ENCODE data around the gene GRIK2.

Gene GRIK2

DNA sequence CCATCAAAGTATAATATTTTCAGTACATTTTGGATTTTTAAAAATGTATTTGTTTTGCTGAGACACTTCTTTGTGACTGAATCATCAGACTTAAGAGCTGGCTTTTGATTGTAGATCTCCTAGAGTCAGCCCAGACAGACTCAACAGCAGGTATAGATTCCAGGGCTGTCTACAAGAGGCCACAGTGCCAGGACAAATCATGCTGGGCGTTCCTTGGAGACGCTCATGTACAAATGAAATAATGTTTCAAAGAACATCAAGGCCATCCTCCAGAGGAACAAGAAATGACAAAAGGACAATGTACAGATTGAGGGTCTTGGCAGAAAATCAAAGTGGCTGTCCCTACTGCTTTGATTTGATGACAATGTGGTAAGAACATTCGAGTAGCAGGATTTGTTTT, 369.3 kb downstream of the GRIK2 start:
- DNase-seq (ENCODE audit: low read depth, low spot score), result no peak
- H3K4me1 ChIP-seq (ENCODE audit: control insufficient read depth, insufficient read depth, low read length), result peaks cover 3% of the 10 kb centered on the region; the same call in 1 of the 2 replicates
- no CpG with 5 or more reads among the region's 3 CpGs for WGBS (ENCODE audit: insufficient coverage, insufficient read length)

DNA sequence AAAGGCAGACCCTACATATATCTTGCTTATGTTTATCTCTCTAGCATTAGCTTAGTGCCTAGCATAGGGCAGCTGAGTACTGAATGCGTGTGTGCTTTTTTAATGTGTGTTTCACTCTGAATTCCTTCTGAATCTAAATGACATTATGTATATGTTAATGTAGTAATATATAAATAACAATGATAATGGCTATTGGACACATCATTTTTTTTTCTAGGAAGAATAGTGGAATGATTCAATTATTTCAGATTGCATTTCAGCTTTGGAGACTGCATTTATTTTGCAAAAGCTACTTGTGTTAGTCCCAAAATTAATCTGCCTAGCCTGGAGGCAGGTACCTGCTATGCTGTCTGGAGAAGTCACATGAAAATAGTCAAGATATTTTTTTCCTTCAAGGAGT, 371.8 kb downstream of the GRIK2 start:
- Histone ChIP-seq H3K9me3 (ENCODE audit: control insufficient read depth, insufficient read depth, low read length) (no peaks in the 10 kb centered on the region), H3K4me3 (ENCODE audit: low read length) (no peak overlapping the region), H3K27ac (ENCODE audit: low read length) (no peak overlapping the region), H3K4me1 (ENCODE audit: control insufficient read depth, insufficient read depth, low read length) (peaks cover 3% of the 10 kb centered on the region; the same call in 1 of the 2 replicates), H3K27me3 (ENCODE audit: control insufficient read depth, insufficient read depth, low read length) (no peaks in the 10 kb centered on the region), H3K36me3 (ENCODE audit: control insufficient read depth, insufficient read depth, low read length) (no peaks in the 10 kb centered on the region)
- no CpG with 5 or more reads among the region's 1 CpG for WGBS (ENCODE audit: insufficient coverage, insufficient read length)
- DNase-seq (ENCODE audit: low read depth, low spot score), result no peak

More for the DNA sequence above, 369.3 kb downstream of the GRIK2 start:
- no peaks in the 10 kb centered on the region for H3K27me3 ChIP-seq (ENCODE audit: control insufficient read depth, insufficient read depth, low read length)
- H3K27ac ChIP-seq (ENCODE audit: low read length), result no peak overlapping the region
- no peaks in the 10 kb centered on the region for H3K9me3 ChIP-seq (ENCODE audit: control insufficient read depth, insufficient read depth, low read length)
- H3K36me3 ChIP-seq (ENCODE audit: control insufficient read depth, insufficient read depth, low read length), result no peaks in the 10 kb centered on the region
- no peak overlapping the region for H3K4me3 ChIP-seq (ENCODE audit: low read length)

DNA sequence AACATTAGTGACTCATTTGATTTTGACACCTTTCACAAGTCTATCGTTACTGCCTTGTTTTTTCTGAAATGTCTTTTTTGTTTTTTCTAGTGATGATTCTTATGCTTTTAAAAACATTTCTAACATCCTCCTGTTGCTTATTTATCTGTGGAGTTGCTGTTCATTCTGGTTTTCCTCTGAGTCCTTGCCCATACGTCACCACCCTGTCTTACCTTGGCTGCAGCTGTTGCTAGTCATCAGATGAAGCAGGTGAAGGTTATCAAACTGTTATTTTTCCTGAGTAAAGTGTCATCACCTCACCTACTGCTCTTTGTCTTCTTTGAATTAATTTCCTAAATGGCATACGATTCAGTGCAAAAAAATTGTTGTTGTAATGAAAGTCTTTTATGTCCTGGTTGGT, 376.6 kb downstream of the GRIK2 start:
- Histone ChIP-seq H3K36me3 (ENCODE audit: control insufficient read depth, insufficient read depth, low read length) (no peaks in the 10 kb centered on the region), H3K4me1 (ENCODE audit: control insufficient read depth, insufficient read depth, low read length) (peaks cover 2% of the 10 kb centered on the region; the same call in 1 of the 2 replicates), H3K27ac (ENCODE audit: low read length) (no peak overlapping the region), H3K9me3 (ENCODE audit: control insufficient read depth, insufficient read depth, low read length) (no peaks in the 10 kb centered on the region), H3K4me3 (ENCODE audit: low read length) (no peak overlapping the region), H3K27me3 (ENCODE audit: control insufficient read depth, insufficient read depth, low read length) (no peaks in the 10 kb centered on the region)
- no peak for DNase-seq (ENCODE audit: low read depth, low spot score)
- no CpG with 5 or more reads among the region's 3 CpGs for WGBS (ENCODE audit: insufficient coverage, insufficient read length)

DNA sequence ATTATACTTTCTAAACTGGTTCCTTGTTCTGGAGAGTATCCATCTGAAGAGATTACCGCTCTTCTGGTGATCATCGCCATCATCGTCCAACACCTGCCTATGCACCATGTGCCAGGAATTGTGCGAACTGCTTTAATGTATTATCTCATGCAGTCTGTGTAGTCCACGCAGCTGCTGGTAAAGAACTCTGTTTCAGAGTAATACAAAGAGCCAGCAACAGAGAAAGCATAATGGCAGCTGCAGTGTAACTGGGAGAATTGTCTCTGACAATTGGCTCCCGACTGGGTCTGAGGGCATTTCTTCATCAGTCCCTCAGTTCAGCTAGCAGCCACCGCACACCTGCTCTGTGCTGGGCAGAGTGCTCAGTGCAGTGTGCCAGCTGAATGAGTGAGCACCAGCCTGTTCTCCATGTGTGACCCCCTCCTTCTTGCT, 383.4 kb downstream of the GRIK2 start:
- H3K36me3 ChIP-seq (ENCODE audit: control insufficient read depth, insufficient read depth, low read length), result no peaks in the 10 kb centered on the region
- no CpG with 5 or more reads among the region's 7 CpGs for WGBS (ENCODE audit: insufficient coverage, insufficient read length)
- no peak for DNase-seq (ENCODE audit: low read depth, low spot score)
- H3K4me1 ChIP-seq (ENCODE audit: control insufficient read depth, insufficient read depth, low read length), result peaks cover 2% of the 10 kb centered on the region; the same call in 1 of the 2 replicates
- no peaks in the 10 kb centered on the region for H3K9me3 ChIP-seq (ENCODE audit: control insufficient read depth, insufficient read depth, low read length)
- H3K4me3 ChIP-seq (ENCODE audit: low read length), result no peak overlapping the region
- no peaks in the 10 kb centered on the region for H3K27me3 ChIP-seq (ENCODE audit: control insufficient read depth, insufficient read depth, low read length)
- H3K27ac ChIP-seq (ENCODE audit: low read length), result no peak overlapping the region

DNA sequence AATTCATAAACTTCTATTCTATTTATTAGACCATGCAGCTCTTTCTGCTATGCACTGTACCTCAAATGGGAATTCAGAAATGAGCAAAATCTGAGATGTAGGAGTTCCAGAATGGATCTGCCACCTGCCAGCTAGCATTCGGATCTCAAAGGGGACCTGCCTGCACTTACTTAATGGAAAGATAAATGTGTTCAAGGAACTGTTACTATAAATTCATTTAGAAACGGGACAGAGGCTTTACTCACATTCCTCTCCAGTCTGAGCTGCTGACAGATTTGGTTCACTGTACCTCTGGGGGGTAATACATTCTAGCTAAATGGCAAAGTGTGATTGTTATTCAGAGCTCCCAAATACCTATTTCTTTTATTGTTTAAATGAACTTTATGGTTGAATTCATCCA, 384.1 kb downstream of the GRIK2 start:
- WGBS (ENCODE audit: insufficient coverage, insufficient read length), result no CpG with 5 or more reads among the region's 2 CpGs
- no peaks in the 10 kb centered on the region for H3K27me3 ChIP-seq (ENCODE audit: control insufficient read depth, insufficient read depth, low read length)
- peaks cover 2% of the 10 kb centered on the region; the same call in 1 of the 2 replicates for H3K4me1 ChIP-seq (ENCODE audit: control insufficient read depth, insufficient read depth, low read length)
- no peaks in the 10 kb centered on the region for H3K36me3 ChIP-seq (ENCODE audit: control insufficient read depth, insufficient read depth, low read length)
- DNase-seq (ENCODE audit: low read depth, low spot score), result no peak
- H3K4me3 ChIP-seq (ENCODE audit: low read length), result no peak overlapping the region
- no peaks in the 10 kb centered on the region for H3K9me3 ChIP-seq (ENCODE audit: control insufficient read depth, insufficient read depth, low read length)
- H3K27ac ChIP-seq (ENCODE audit: low read length), result no peak overlapping the region

DNA sequence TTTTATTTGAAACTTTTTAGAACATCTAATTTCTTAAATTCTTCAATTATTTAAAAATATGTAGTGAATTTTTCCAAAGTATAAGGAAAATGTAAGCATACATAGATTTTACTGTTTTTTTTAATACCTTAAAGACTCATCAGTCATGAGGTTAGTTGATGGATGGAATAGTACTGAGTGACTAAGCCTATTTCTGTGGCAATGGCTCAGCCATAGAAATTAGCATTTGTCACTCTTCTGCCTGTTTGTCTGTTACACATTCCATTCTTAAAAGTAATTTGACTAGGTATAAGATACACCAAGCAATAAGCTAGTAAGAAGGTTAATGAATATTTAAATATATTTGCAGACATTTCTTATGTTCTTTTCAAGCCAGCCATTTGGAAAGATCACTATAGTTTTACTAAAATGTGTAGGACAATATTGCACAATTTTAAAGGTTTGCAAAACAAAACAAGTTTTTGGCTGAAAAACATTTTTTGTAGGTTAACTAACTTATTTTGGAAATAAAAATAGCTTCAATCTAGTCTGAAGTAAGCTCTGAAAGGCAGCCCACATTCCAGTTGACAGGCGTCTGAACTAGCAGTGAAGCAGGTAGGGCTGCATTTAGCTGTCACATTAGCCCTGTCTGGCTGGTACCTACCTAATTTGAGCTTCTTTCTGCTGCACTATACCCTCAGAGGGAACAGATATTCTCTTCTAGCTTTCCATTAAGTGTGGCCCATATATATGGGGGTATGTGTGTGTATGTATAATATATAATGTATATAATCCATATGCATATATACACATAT, 385.7 kb downstream of the GRIK2 start:
- Histone ChIP-seq H3K27ac (ENCODE audit: low read length) (no peak overlapping the region), H3K36me3 (ENCODE audit: control insufficient read depth, insufficient read depth, low read length) (no peaks in the 10 kb centered on the region), H3K4me3 (ENCODE audit: low read length) (no peak overlapping the region), H3K4me1 (ENCODE audit: control insufficient read depth, insufficient read depth, low read length) (peaks cover 2% of the 10 kb centered on the region; the same call in 1 of the 2 replicates), H3K9me3 (ENCODE audit: control insufficient read depth, insufficient read depth, low read length) (no peaks in the 10 kb centered on the region), H3K27me3 (ENCODE audit: control insufficient read depth, insufficient read depth, low read length) (no peaks in the 10 kb centered on the region)
- DNase-seq (ENCODE audit: low read depth, low spot score), result no peak
- no CpG with 5 or more reads among the region's 1 CpG for WGBS (ENCODE audit: insufficient coverage, insufficient read length)

DNA sequence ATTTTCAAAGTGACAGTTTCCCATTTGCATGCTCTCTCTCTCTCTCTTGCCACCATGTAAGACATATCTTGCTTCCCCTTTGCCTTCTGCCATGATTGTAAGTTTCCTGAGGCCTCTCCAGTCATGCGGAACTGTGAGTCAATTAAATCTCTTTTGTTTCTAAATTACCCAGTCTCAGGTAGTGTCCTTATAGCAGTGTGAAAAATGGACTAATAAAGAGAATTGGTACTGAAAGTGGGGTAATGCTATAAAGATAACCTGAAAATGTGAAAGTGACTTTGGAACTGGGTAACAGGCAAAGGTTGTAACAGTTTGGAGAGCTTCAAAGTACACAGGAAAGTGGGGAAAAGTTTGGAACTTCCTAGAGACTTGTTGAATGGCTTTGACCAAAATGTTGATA, 389.8 kb downstream of the GRIK2 start:
- H3K36me3 ChIP-seq (ENCODE audit: control insufficient read depth, insufficient read depth, low read length), result no peaks in the 10 kb centered on the region
- no peaks in the 10 kb centered on the region for H3K9me3 ChIP-seq (ENCODE audit: control insufficient read depth, insufficient read depth, low read length)
- no peak overlapping the region for H3K4me3 ChIP-seq (ENCODE audit: low read length)
- DNase-seq (ENCODE audit: low read depth, low spot score), result no peak
- no peaks in the 10 kb centered on the region for H3K4me1 ChIP-seq (ENCODE audit: control insufficient read depth, insufficient read depth, low read length)
- no peak overlapping the region for H3K27ac ChIP-seq (ENCODE audit: low read length)
- no peaks in the 10 kb centered on the region for H3K27me3 ChIP-seq (ENCODE audit: control insufficient read depth, insufficient read depth, low read length)
- WGBS (ENCODE audit: insufficient coverage, insufficient read length), result no CpG with 5 or more reads among the region's 1 CpG

DNA sequence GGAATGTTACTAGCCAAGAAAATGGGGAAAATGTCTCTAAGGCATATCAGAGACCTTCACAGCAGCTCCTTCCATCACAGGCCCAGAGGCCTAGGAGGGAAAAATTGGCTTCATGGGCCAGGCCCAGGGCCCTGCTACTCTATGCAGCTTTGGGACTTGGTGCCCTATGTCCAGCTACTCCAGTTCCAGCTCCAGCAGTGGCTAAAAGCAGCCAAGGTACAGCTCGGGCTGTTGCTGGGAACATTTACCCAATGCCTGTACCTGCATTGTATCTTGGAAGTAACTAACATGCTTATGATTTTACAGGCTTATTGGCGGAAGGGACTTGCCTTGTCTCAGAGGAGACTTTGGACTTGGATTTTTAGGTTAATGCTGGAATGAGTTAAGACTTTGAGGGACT, 390.6 kb downstream of the GRIK2 start:
- no peak overlapping the region for H3K27ac ChIP-seq (ENCODE audit: low read length)
- no peaks in the 10 kb centered on the region for H3K27me3 ChIP-seq (ENCODE audit: control insufficient read depth, insufficient read depth, low read length)
- WGBS (ENCODE audit: insufficient coverage, insufficient read length), result no CpG with 5 or more reads among the region's 2 CpGs
- DNase-seq (ENCODE audit: low read depth, low spot score), result no peak
- no peaks in the 10 kb centered on the region for H3K9me3 ChIP-seq (ENCODE audit: control insufficient read depth, insufficient read depth, low read length)
- no peaks in the 10 kb centered on the region for H3K4me1 ChIP-seq (ENCODE audit: control insufficient read depth, insufficient read depth, low read length)
- H3K36me3 ChIP-seq (ENCODE audit: control insufficient read depth, insufficient read depth, low read length), result no peaks in the 10 kb centered on the region
- no peak overlapping the region for H3K4me3 ChIP-seq (ENCODE audit: low read length)

DNA sequence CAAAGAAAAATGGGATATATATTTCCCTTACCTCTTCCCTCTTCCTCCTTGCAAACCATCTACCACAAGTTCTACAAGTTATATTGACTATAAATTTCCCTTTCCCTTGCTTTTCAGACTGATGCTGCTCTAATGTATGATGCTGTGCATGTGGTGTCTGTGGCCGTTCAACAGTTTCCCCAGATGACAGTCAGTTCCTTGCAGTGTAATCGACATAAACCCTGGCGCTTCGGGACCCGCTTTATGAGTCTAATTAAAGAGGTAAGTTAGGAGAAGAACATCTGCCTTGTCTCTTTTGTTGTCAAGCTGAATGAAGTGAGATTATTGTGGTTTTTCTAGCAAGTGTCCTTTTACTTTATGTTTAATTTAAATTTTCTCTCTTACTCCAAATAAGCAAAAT, 406.0 kb downstream of the GRIK2 start:
- H3K4me1 ChIP-seq (ENCODE audit: control insufficient read depth, insufficient read depth, low read length), result no peaks in the 10 kb centered on the region
- H3K4me3 ChIP-seq (ENCODE audit: low read length), result no peak overlapping the region
- no peak for DNase-seq (ENCODE audit: low read depth, low spot score)
- H3K36me3 ChIP-seq (ENCODE audit: control insufficient read depth, insufficient read depth, low read length), result no peaks in the 10 kb centered on the region
- no peaks in the 10 kb centered on the region for H3K27me3 ChIP-seq (ENCODE audit: control insufficient read depth, insufficient read depth, low read length)
- no peaks in the 10 kb centered on the region for H3K9me3 ChIP-seq (ENCODE audit: control insufficient read depth, insufficient read depth, low read length)
- whole genome bisulfite sequencing (ENCODE audit: insufficient coverage, insufficient read length), result no CpG with 5 or more reads among the region's 5 CpGs
- H3K27ac ChIP-seq (ENCODE audit: low read length), result no peak overlapping the region

DNA sequence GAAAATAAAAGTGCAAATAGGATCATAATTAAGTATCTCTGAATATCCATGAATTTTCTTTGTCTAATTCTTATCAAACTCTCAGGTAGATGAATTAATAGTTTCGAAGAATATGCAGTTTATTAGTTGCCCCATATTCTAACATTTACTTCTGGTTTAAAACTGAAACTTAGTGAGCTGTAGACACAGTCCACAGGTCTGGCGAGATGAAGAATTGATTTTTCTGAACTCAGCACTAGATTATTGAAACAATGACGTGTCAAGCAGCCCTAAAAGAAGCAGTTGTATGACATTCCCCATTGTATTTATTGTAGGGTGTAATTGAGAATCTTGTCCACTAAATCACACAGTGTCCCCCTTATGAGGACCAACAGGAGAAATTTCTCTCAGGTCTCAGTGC, 407.1 kb downstream of the GRIK2 start:
- DNase-seq (ENCODE audit: low read depth, low spot score), result no peak
- Histone ChIP-seq H3K9me3 (ENCODE audit: control insufficient read depth, insufficient read depth, low read length) (no peaks in the 10 kb centered on the region), H3K4me1 (ENCODE audit: control insufficient read depth, insufficient read depth, low read length) (no peaks in the 10 kb centered on the region), H3K27ac (ENCODE audit: low read length) (no peak overlapping the region), H3K27me3 (ENCODE audit: control insufficient read depth, insufficient read depth, low read length) (no peaks in the 10 kb centered on the region), H3K36me3 (ENCODE audit: control insufficient read depth, insufficient read depth, low read length) (no peaks in the 10 kb centered on the region), H3K4me3 (ENCODE audit: low read length) (no peak overlapping the region)
- no CpG with 5 or more reads among the region's 3 CpGs for WGBS (ENCODE audit: insufficient coverage, insufficient read length)

DNA sequence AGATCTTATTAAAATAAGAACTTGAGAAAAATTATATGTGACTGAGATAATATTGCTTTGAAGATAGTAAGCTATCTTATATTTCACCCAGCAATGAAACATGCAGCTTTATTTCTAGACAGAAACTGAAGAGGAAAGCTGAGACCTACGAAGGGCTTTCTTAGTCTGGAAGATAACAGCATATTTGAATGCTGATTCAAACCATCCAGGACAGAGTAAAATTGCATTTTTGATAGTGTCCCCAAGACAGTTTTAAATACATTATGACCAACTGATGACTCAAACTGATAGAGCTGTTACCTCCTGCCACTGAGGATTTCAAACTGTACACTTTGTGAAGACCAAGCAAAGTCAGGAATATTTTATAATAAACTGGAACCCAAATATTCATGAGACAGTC, 409.6 kb downstream of the GRIK2 start:
- H3K27me3 ChIP-seq (ENCODE audit: control insufficient read depth, insufficient read depth, low read length), result no peaks in the 10 kb centered on the region
- no CpG with 5 or more reads among the region's 1 CpG for WGBS (ENCODE audit: insufficient coverage, insufficient read length)
- no peaks in the 10 kb centered on the region for H3K9me3 ChIP-seq (ENCODE audit: control insufficient read depth, insufficient read depth, low read length)
- no peak overlapping the region for H3K4me3 ChIP-seq (ENCODE audit: low read length)
- H3K36me3 ChIP-seq (ENCODE audit: control insufficient read depth, insufficient read depth, low read length), result no peaks in the 10 kb centered on the region
- no peak overlapping the region for H3K27ac ChIP-seq (ENCODE audit: low read length)
- no peak for DNase-seq (ENCODE audit: low read depth, low spot score)
- no peaks in the 10 kb centered on the region for H3K4me1 ChIP-seq (ENCODE audit: control insufficient read depth, insufficient read depth, low read length)
